Osteocyte (in vitro differentiated cells): ENCODE data around the gene NRXN3. TPM values are rescaled to one million over a fixed set of nuclear protein-coding genes. Genes with fewer than 3 reads are reported as not detected.

ENCODE experiments used
- DNase-seq: peaks from one replicate; pipeline ENCODE4 v3.0.0; 2021; ENCODE audit warnings: mixed read lengths; ENCODE audit not compliant: unreplicated experiment; ENCODE audit errors: extremely low spot score
- H3K27ac Mint-ChIP-seq: one replicate; pipeline ENCODE4 v1.8.0; 2021; ENCODE audit warnings: mild to moderate bottlenecking, mixed read lengths; ENCODE audit not compliant: unreplicated experiment
- H3K27me3 Mint-ChIP-seq: one replicate; pipeline ENCODE4 v1.8.0; 2021; ENCODE audit warnings: mixed read lengths; ENCODE audit not compliant: unreplicated experiment
- H3K36me3 Mint-ChIP-seq: one replicate; pipeline ENCODE4 v1.8.0; 2021; ENCODE audit warnings: mixed read lengths; ENCODE audit not compliant: unreplicated experiment
- H3K4me1 Mint-ChIP-seq: one replicate; pipeline ENCODE4 v1.8.0; 2021; ENCODE audit warnings: mixed read lengths; ENCODE audit not compliant: unreplicated experiment
- H3K4me3 Mint-ChIP-seq: one replicate; pipeline ENCODE4 v1.8.0; 2021; ENCODE audit warnings: mild to moderate bottlenecking, moderate library complexity, mixed read lengths; ENCODE audit not compliant: unreplicated experiment
- H3K9me3 Mint-ChIP-seq: one replicate; pipeline ENCODE4 v1.8.0; 2021; ENCODE audit warnings: mixed read lengths; ENCODE audit not compliant: unreplicated experiment
- CTCF ChIP-seq: fragments of 200-600 bp; sonication (generic); IDR thresholded peaks from 2 replicates; pipeline ENCODE4 v1.5.0; 2021; ENCODE audit warnings: antibody characterized with exemption, mild to moderate bottlenecking, moderate library complexity
- total RNA-seq: library from RNA; stranded (reverse); gene quantifications from 2 replicates; pipeline ENCODE4 v1.2.1, GENCODE V29; 2021

The NRXN3 gene
- total RNA-seq, 1 donor from 2014 or later = 26.5 TPM

- TF ChIP-seq CTCF = no peak
- Mint-ChIP-seq H3K4me1 (no peaks in the 10 kb centered on the region), H3K4me3 (no peak overlapping the region), H3K27me3 (no peaks in the 10 kb centered on the region), H3K36me3 (no peaks in the 10 kb centered on the region), H3K9me3 (peaks cover 4% of the 10 kb centered on the region), H3K27ac (no peak overlapping the region)
- DNase-seq = no peak
Measured at GRCh38 chr14:78232231-78233000, 62.2 kb downstream of the NRXN3 start.

- DNase-seq = no peak
- Mint-ChIP-seq H3K4me1 (no peaks in the 10 kb centered on the region), H3K27ac (no peak overlapping the region), H3K4me3 (no peak overlapping the region), H3K27me3 (no peaks in the 10 kb centered on the region), H3K36me3 (no peaks in the 10 kb centered on the region), H3K9me3 (no peaks in the 10 kb centered on the region)
- no peak for TF ChIP-seq CTCF
Measured at GRCh38 chr14:78238141-78238540, 68.0 kb downstream of the NRXN3 start.

- no peak for DNase-seq
- no peaks in the 10 kb centered on the region for H3K27me3 Mint-ChIP-seq
- H3K36me3 Mint-ChIP-seq = no peaks in the 10 kb centered on the region
- H3K4me1 Mint-ChIP-seq = no peaks in the 10 kb centered on the region
- H3K27ac Mint-ChIP-seq = no peak overlapping the region
- H3K4me3 Mint-ChIP-seq = no peak overlapping the region
- TF ChIP-seq CTCF = no peak
- H3K9me3 Mint-ChIP-seq = no peaks in the 10 kb centered on the region
Measured at GRCh38 chr14:78240567-78240966, 70.4 kb downstream of the NRXN3 start.

- Mint-ChIP-seq H3K36me3 (no peaks in the 10 kb centered on the region), H3K4me3 (no peak overlapping the region), H3K27ac (no peak overlapping the region), H3K27me3 (no peaks in the 10 kb centered on the region), H3K4me1 (no peaks in the 10 kb centered on the region), H3K9me3 (peaks cover under 1% of the 10 kb centered on the region)
- no peak for DNase-seq
- TF ChIP-seq CTCF = no peak
Measured at GRCh38 chr14:78242086-78242485, 71.9 kb downstream of the NRXN3 start.

- Mint-ChIP-seq H3K9me3 (peaks cover 4% of the 10 kb centered on the region), H3K4me3 (no peak overlapping the region), H3K4me1 (no peaks in the 10 kb centered on the region), H3K27ac (no peak overlapping the region), H3K27me3 (no peaks in the 10 kb centered on the region), H3K36me3 (no peaks in the 10 kb centered on the region)
- no peak for TF ChIP-seq CTCF
- DNase-seq = no peak
Measured at GRCh38 chr14:78243187-78243586, 73.0 kb downstream of the NRXN3 start.
